Suprapubic skin (tissue), 3 donors: ENCODE measurements around the gene IER2.

ENCODE experiments used
- CTCF ChIP-seq, 2 donors: fragments of 200-600 bp in 1 of 2; fragments of 450-650 bp in 1 of 2; sonication (generic) in 1 of 2; IDR thresholded peaks; one replicate each; pipeline ENCODE4 v1.5.1; 2016 to 2019; ENCODE audit warnings: antibody characterized with exemption in 2 of 2, mild to moderate bottlenecking in 1 of 2, moderate library complexity in 1 of 2
- EP300 ChIP-seq: sonication (generic); formaldehyde crosslinking; IDR thresholded peaks from one replicate; pipeline ENCODE4 v1.6.1; 2017; ENCODE audit warnings: antibody characterized with exemption
- POLR2A ChIP-seq, 2 donors: fragments of 450-650 bp; IDR thresholded peaks; one replicate each; pipeline ENCODE4 v1.6.1; 2017; ENCODE audit warnings: antibody characterized with exemption in 2 of 2, mild to moderate bottlenecking in 2 of 2, moderate library complexity in 2 of 2

DNA sequence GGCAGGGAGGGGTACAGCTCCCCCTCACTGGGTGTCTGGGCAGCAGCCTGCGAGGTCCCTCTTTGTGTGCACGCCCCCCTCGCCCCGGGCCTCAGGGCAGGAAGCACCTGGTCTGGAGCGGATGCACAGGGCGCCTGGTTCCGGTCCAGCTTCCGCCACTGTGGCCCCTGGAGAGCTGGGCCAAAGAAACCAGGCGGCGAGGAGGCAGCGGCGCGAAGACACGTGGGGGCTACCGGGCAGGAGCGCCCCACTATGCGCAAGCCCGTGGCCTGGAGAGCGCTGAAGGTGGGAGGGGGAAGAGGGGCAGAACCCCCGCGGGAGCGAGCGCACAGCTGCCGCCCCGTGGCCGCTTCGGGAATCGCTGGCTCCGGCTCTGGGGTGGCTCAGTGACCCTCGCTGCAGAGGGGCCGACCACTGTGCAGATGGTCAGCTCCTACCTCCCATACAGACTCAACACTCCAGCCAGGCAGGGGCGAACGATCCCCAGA, 45.8 kb upstream of the IER2 start:
- TF ChIP-seq CTCF (IDR thresholded peaks at IDR 0.05): peak; percentile 31 to 79
- TF ChIP-seq POLR2A (IDR thresholded peaks at IDR 0.05): no peak
- TF ChIP-seq EP300: no peak
